Measurements from ENCODE around the gene COPG2.

COPG2 gene

DNA sequence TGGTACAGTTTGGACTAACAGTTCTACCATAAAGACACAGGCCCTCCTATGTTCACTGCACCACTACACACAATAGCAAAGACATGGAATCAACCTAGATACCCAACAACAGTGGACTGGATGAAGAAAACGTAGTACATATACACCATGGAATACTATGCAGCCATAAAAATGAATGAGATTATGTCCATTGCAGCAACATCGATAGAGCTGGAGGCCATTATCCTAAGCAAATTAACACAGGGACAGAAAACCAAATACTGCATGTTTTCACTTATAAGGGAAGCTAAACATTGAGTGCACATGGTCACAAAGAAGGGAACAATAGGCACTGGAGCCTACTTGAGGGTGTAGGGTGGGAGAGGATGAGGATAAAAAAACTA lies 101.7 kb downstream of the COPG2 start:
- TF ChIP-seq, protein P1, sequence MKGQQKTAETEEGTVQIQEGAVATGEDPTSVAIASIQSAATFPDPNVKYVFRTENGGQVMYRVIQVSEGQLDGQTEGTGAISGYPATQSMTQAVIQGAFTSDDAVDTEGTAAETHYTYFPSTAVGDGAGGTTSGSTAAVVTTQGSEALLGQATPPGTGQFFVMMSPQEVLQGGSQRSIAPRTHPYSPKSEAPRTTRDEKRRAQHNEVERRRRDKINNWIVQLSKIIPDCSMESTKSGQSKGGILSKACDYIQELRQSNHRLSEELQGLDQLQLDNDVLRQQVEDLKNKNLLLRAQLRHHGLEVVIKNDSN (IDR thresholded peaks at IDR 0.05) = no peak
- TF ChIP-seq, protein P2, sequence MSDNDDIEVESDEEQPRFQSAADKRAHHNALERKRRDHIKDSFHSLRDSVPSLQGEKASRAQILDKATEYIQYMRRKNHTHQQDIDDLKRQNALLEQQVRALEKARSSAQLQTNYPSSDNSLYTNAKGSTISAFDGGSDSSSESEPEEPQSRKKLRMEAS (IDR thresholded peaks at IDR 0.05) = no peak

DNA sequence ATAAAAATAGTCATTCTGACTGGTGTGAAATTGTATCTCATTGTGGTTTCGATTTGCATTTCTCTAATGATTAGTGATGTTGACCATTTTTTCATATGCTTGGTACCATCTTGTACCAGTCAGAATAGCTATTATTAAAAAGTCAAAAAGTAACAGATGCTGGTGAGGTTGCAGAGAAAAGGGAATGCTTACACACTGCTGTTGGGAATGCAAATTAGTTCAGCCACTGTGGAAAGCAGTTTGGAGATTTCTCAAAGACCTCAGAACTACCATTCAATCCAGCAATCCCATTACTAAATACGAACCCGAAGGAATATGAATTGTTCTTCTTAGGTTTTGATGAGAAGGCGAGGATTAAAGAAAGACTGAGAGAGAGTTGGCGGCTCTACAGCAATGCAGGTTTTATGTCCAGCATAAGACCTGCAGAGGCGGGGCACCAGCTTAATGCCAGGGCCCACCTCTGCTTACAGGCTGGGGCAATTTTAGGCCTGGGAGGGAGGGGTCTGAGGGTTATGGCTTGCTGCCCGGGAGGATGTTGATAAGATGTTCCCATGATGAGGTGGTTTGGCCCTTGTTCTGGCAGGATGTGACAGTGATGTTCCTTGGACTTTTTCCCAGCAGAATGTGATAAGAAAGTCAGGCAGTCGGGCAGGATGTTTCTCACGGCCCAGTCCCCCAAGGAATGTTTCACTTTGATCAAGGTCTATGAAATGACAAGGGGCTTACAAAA lies 102.2 kb downstream of the COPG2 start:
- TF ChIP-seq YY1 (IDR thresholded peaks at IDR 0.05; ENCODE audit: low read depth) = no peak
- no peak for TF ChIP-seq TAF1 (IDR thresholded peaks at IDR 0.05; ENCODE audit: low read depth)
- TF ChIP-seq FOXM1 (IDR thresholded peaks at IDR 0.05; ENCODE audit: borderline replicate concordance, low read depth) = no peak
- TF ChIP-seq, protein P1 (IDR thresholded peaks at IDR 0.05) = no peak
- TF ChIP-seq TEAD4 (IDR thresholded peaks at IDR 0.05) = no peak
- no peak for TF ChIP-seq CEBPB (IDR thresholded peaks at IDR 0.05)
- TF ChIP-seq RAD21 (IDR thresholded peaks at IDR 0.05; ENCODE audit: low read depth) = no peak
- TF ChIP-seq, protein P3, sequence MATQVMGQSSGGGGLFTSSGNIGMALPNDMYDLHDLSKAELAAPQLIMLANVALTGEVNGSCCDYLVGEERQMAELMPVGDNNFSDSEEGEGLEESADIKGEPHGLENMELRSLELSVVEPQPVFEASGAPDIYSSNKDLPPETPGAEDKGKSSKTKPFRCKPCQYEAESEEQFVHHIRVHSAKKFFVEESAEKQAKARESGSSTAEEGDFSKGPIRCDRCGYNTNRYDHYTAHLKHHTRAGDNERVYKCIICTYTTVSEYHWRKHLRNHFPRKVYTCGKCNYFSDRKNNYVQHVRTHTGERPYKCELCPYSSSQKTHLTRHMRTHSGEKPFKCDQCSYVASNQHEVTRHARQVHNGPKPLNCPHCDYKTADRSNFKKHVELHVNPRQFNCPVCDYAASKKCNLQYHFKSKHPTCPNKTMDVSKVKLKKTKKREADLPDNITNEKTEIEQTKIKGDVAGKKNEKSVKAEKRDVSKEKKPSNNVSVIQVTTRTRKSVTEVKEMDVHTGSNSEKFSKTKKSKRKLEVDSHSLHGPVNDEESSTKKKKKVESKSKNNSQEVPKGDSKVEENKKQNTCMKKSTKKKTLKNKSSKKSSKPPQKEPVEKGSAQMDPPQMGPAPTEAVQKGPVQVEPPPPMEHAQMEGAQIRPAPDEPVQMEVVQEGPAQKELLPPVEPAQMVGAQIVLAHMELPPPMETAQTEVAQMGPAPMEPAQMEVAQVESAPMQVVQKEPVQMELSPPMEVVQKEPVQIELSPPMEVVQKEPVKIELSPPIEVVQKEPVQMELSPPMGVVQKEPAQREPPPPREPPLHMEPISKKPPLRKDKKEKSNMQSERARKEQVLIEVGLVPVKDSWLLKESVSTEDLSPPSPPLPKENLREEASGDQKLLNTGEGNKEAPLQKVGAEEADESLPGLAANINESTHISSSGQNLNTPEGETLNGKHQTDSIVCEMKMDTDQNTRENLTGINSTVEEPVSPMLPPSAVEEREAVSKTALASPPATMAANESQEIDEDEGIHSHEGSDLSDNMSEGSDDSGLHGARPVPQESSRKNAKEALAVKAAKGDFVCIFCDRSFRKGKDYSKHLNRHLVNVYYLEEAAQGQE (IDR thresholded peaks at IDR 0.05; ENCODE audit: low read depth) = no peak
- no peak for TF ChIP-seq ZBTB7A (IDR thresholded peaks at IDR 0.05; ENCODE audit: low read depth)
- TF ChIP-seq, protein P2 (IDR thresholded peaks at IDR 0.05) = no peak
- TF ChIP-seq CREB1 (IDR thresholded peaks at IDR 0.05; ENCODE audit: low read depth) = no peak
- TF ChIP-seq TCF12 (IDR thresholded peaks at IDR 0.05; ENCODE audit: low read depth) = no peak
- no peak for TF ChIP-seq EP300 (IDR thresholded peaks at IDR 0.05; ENCODE audit: borderline replicate concordance)
- TF ChIP-seq EGR1 (IDR thresholded peaks at IDR 0.05) = no peak
- no peak for TF ChIP-seq NFIC (IDR thresholded peaks at IDR 0.05)

DNA sequence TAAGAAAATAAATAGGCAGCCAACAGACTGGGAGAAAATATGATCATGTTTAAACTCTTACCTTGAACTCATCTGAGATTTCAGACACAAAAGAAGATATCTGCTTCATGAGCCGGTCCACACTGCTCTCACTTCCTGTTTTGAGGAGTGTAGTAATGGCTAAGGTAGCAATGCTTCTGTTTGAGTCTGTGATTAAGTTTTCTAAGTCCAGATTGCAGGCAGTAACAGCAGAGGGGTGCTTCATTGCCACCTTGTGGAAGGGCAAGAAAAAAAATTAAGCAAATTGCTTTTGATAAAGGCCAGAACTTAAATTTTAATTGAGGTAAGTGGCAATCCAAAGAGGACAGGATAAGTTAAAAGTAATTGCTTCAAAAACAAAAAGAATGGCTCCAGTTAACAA lies 107.6 kb downstream of the COPG2 start:
- TF ChIP-seq TCF12 (IDR thresholded peaks at IDR 0.05; ENCODE audit: low read depth) (no peak), FOXM1 (IDR thresholded peaks at IDR 0.05; ENCODE audit: borderline replicate concordance, low read depth) (no peak), RAD21 (IDR thresholded peaks at IDR 0.05; ENCODE audit: low read depth) (peak; percentile 53)

DNA sequence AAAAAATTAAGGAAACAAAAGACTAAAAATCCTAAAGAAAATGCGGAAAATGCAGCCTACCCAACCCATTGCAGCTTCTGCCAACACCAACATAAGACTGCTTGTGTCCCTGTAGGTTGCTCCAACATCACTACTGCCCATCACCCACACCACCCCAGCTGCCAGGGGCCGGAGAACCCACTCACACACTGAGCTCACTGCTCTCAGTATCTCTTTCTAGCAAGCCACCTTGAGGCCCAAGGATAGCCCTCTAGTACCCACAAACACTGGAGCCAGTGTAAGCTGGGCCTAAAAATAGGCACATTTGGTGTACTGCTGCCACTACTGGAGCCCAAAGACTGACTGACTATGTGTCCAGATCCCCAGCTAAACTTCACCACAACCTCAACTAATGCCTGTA lies 109.4 kb downstream of the COPG2 start:
- TF ChIP-seq TCF12 (IDR thresholded peaks at IDR 0.05; ENCODE audit: low read depth) (no peak), ZBTB7A (IDR thresholded peaks at IDR 0.05; ENCODE audit: low read depth) (no peak), TAF1 (IDR thresholded peaks at IDR 0.05; ENCODE audit: low read depth) (no peak), EGR1 (IDR thresholded peaks at IDR 0.05) (no peak), EP300 (IDR thresholded peaks at IDR 0.05; ENCODE audit: borderline replicate concordance) (no peak)
- TF ChIP-seq, protein P3 (IDR thresholded peaks at IDR 0.05; ENCODE audit: low read depth) = no peak
- TF ChIP-seq, protein P2 (IDR thresholded peaks at IDR 0.05) = no peak

DNA sequence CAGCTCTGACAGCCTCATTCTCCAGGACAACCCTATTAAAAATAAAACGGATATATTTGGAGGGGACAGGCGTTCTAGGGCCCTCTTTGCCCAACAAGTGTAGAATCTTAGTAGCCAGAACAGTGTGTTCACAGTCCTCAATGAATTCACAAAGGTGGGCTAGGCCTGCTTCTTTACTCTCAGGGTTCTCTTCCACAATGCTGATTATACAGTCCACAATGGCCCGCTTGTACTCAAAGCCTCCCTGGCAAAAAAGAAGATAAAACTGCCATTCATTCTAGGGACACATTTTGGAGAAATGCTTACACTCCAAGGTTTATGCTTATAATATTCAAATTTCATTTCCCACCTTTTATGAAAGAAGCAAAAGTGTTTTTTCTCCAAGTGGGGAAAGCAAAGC lies 114.1 kb downstream of the COPG2 start:
- TF ChIP-seq EP300 (IDR thresholded peaks at IDR 0.05; ENCODE audit: borderline replicate concordance) (no peak), TCF12 (IDR thresholded peaks at IDR 0.05; ENCODE audit: low read depth) (no peak), TEAD4 (IDR thresholded peaks at IDR 0.05) (no peak), CREB1 (IDR thresholded peaks at IDR 0.05; ENCODE audit: low read depth) (no peak), FOXM1 (IDR thresholded peaks at IDR 0.05; ENCODE audit: borderline replicate concordance, low read depth) (no peak), EGR1 (IDR thresholded peaks at IDR 0.05) (no peak), NFIC (IDR thresholded peaks at IDR 0.05) (no peak)
- TF ChIP-seq, protein P1 (IDR thresholded peaks at IDR 0.05) = no peak
- TF ChIP-seq, protein P2 (IDR thresholded peaks at IDR 0.05) = no peak

Measured in Ishikawa (cell line).